A549 (cell line): Measurements from ENCODE around the gene UGT3A2.

Experiments
- CEBPB ChIP-seq, 2 experiments: fragments of >200 bp in 1 of 2; sonication (Bioruptor Twin) in 1 of 2; formaldehyde crosslinking in 1 of 2; IDR thresholded peaks; 2 replicates each; pipeline ENCODE4 v1.6.1; 2012 to 2016
- CHD2 ChIP-seq: fragments of 150-350 bp; IDR thresholded peaks from 2 replicates; pipeline ENCODE4 v1.6.1; 2014; ENCODE audit warnings: low read length; ENCODE audit not compliant: partially characterized antibody
- EP300 ChIP-seq, 2 experiments: fragments of >200 bp; sonication (Bioruptor Twin); formaldehyde crosslinking; IDR thresholded peaks; 2 replicates in 1 of 2; 3 replicates in 1 of 2; pipeline ENCODE4 v1.6.1; 2016 to 2017
- MYC ChIP-seq: IDR thresholded peaks from 2 replicates; pipeline ENCODE4 v1.6.1; 2012; ENCODE audit warnings: mild to moderate bottlenecking, inconsistent platforms, low read length, improper control_type of control experiment, borderline replicate concordance
- NR3C1 ChIP-seq: fragments of >200 bp; sonication (Bioruptor Twin); formaldehyde crosslinking; IDR thresholded peaks from 3 replicates; pipeline ENCODE4 v1.6.1; 2017
- PHF8 ChIP-seq: fragments of 200-600 bp; sonication (generic); IDR thresholded peaks from 2 replicates; pipeline ENCODE4 v1.6.1; 2016; ENCODE audit warnings: low read depth, mild to moderate bottlenecking, antibody characterized with exemption, moderate library complexity, borderline replicate concordance
- POLR2A ChIP-seq: IDR thresholded peaks from 2 replicates; pipeline ENCODE4 v1.6.1; 2012; ENCODE audit warnings: mild to moderate bottlenecking, low read length
- POLR2AphosphoS2 ChIP-seq: conservative IDR thresholded peaks from 2 replicates; pipeline ENCODE4 v1.6.1; 2012; ENCODE audit warnings: low read length, improper control_type of control experiment, inconsistent platforms
- ZNF302 ChIP-seq: fragments of 250-450 bp; sonication (Bioruptor Pico); IDR thresholded peaks from 2 replicates; pipeline ENCODE4 v1.9.0; 2021; ENCODE audit warnings: inconsistent platforms, mild to moderate bottlenecking, moderate library complexity
- TF ChIP-seq, protein P1 (sequence below): fragments of >200 bp; sonication (Bioruptor Twin); formaldehyde crosslinking; IDR thresholded peaks from 3 replicates; pipeline ENCODE4 v1.5.1; 2016
- TF ChIP-seq, protein P2 (sequence below): fragments of >200 bp; sonication (Bioruptor Twin); formaldehyde crosslinking; IDR thresholded peaks from 2 replicates; pipeline ENCODE4 v1.6.1; 2016
- TF ChIP-seq, protein P3 (sequence below): IDR thresholded peaks from 2 replicates; pipeline ENCODE4 v1.6.1; 2012

DNA sequence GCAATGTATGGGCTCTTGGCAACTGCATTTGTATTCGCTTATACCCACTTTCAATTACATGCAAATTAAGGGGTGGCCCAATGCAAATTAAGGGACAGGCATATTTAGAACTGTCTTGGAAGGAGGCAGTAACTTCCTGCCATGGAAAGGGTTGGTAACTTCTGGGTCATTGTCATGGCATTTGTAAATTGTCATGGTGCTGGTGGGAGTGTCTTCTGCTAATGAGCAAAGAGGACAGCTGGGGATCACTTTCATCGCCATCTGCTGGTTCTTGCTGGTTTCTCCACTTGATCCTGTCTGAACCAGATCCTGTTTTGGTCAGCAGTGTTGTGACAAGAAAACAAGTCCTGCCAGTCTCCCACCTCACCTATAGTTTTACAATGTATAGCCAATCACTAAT is 23.3 kb upstream of the UGT3A2 start:
- TF ChIP-seq, protein P1, sequence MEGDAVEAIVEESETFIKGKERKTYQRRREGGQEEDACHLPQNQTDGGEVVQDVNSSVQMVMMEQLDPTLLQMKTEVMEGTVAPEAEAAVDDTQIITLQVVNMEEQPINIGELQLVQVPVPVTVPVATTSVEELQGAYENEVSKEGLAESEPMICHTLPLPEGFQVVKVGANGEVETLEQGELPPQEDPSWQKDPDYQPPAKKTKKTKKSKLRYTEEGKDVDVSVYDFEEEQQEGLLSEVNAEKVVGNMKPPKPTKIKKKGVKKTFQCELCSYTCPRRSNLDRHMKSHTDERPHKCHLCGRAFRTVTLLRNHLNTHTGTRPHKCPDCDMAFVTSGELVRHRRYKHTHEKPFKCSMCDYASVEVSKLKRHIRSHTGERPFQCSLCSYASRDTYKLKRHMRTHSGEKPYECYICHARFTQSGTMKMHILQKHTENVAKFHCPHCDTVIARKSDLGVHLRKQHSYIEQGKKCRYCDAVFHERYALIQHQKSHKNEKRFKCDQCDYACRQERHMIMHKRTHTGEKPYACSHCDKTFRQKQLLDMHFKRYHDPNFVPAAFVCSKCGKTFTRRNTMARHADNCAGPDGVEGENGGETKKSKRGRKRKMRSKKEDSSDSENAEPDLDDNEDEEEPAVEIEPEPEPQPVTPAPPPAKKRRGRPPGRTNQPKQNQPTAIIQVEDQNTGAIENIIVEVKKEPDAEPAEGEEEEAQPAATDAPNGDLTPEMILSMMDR: no peak
- TF ChIP-seq POLR2A: no peak
- no peak for TF ChIP-seq NR3C1
- TF ChIP-seq, protein P2, sequence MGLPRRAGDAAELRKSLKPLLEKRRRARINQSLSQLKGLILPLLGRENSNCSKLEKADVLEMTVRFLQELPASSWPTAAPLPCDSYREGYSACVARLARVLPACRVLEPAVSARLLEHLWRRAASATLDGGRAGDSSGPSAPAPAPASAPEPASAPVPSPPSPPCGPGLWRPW: no peak
- no peak for TF ChIP-seq PHF8
- TF ChIP-seq CEBPB (IDR thresholded peaks at IDR 0.05): no peak
- no peak for TF ChIP-seq POLR2AphosphoS2
- TF ChIP-seq, protein P3, sequence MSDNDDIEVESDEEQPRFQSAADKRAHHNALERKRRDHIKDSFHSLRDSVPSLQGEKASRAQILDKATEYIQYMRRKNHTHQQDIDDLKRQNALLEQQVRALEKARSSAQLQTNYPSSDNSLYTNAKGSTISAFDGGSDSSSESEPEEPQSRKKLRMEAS: no peak
- no peak for TF ChIP-seq ZNF302 (CRISPR knock-in tag)
- no peak for TF ChIP-seq EP300 (IDR thresholded peaks at IDR 0.05)
- TF ChIP-seq CHD2: no peak
- TF ChIP-seq MYC: no peak
